Activated naive CD8-positive, alpha-beta T cell (primary cell): Measurements from ENCODE around the gene BAG1.
A peak's percentile ranks its signal among the peaks of the same experiment; 100 is the strongest.

Source experiments
- H3K27ac Mint-ChIP-seq: one replicate; pipeline ENCODE4 v1.8.0; 2021; ENCODE audit warnings: mixed read lengths
- H3K27me3 Mint-ChIP-seq: one replicate; pipeline ENCODE4 v1.8.0; 2021; ENCODE audit warnings: mixed read lengths
- H3K36me3 Mint-ChIP-seq: one replicate; pipeline ENCODE4 v1.8.0; 2021; ENCODE audit warnings: mixed read lengths
- H3K4me1 Mint-ChIP-seq: one replicate; pipeline ENCODE4 v1.8.0; 2021; ENCODE audit warnings: low read depth, mixed read lengths
- H3K4me3 Mint-ChIP-seq: one replicate; pipeline ENCODE4 v1.8.0; 2021; ENCODE audit warnings: mild to moderate bottlenecking, mixed read lengths
- H3K9me3 Mint-ChIP-seq: one replicate; pipeline ENCODE4 v1.8.0; 2021; ENCODE audit warnings: low read depth, mixed read lengths

BAG1 gene

GRCh38 chr9:33264473-33265177 lies at the start of gene BAG1, which contains the start of gene CHMP5:
Gene BAG1 (minus strand): TSS chr9:33264708.
Gene CHMP5 (plus strand): TSS chr9:33265049. CDS start chr9:33265079, 30 bp downstream.
- peaks cover 10% of the 10 kb centered on the region for H3K36me3 Mint-ChIP-seq
- H3K4me1 Mint-ChIP-seq, result peaks cover 51% of the 10 kb centered on the region

GRCh38 chr9:33311953-33312352 lies 47.4 kb upstream of the BAG1 start:
- H3K4me3 Mint-ChIP-seq, result no peak overlapping the region
- H3K9me3 Mint-ChIP-seq, result no peaks in the 10 kb centered on the region
- peaks cover 4% of the 10 kb centered on the region for H3K4me1 Mint-ChIP-seq
- H3K36me3 Mint-ChIP-seq, result peaks cover 8% of the 10 kb centered on the region
- H3K27me3 Mint-ChIP-seq, result no peaks in the 10 kb centered on the region
- H3K27ac Mint-ChIP-seq, result no peak overlapping the region

More at GRCh38 chr9:33264473-33265177, at the start of gene BAG1, which contains the start of gene CHMP5:
- Mint-ChIP-seq H3K27me3 (no peaks in the 10 kb centered on the region), H3K4me3 (peak within 1 kb of the TSS; percentile 95), H3K27ac (peak within 1 kb of the TSS; percentile 96), H3K9me3 (no peaks in the 10 kb centered on the region)

- Mint-ChIP-seq H3K4me3 (no peak overlapping the region), H3K27me3 (no peaks in the 10 kb centered on the region), H3K36me3 (peaks cover 8% of the 10 kb centered on the region), H3K27ac (peak overlapping the region; percentile 81), H3K4me1 (peaks cover 4% of the 10 kb centered on the region), H3K9me3 (no peaks in the 10 kb centered on the region)
Observed at GRCh38 chr9:33310748-33311147, 46.2 kb upstream of the BAG1 start.

GRCh38 chr9:33309903-33310302 lies 45.4 kb upstream of the BAG1 start:
- no peak overlapping the region for H3K27ac Mint-ChIP-seq
- peaks cover 5% of the 10 kb centered on the region for H3K36me3 Mint-ChIP-seq
- peaks cover 2% of the 10 kb centered on the region for H3K4me1 Mint-ChIP-seq
- no peak overlapping the region for H3K4me3 Mint-ChIP-seq
- no peaks in the 10 kb centered on the region for H3K27me3 Mint-ChIP-seq
- H3K9me3 Mint-ChIP-seq, result no peaks in the 10 kb centered on the region

GRCh38 chr9:33307067-33307466 lies 42.6 kb upstream of the BAG1 start:
- H3K4me1 Mint-ChIP-seq, result peaks cover 4% of the 10 kb centered on the region
- H3K4me3 Mint-ChIP-seq, result no peak overlapping the region
- no peak overlapping the region for H3K27ac Mint-ChIP-seq
- H3K27me3 Mint-ChIP-seq, result no peaks in the 10 kb centered on the region
- peaks cover 4% of the 10 kb centered on the region for H3K36me3 Mint-ChIP-seq
- H3K9me3 Mint-ChIP-seq, result no peaks in the 10 kb centered on the region

GRCh38 chr9:33306037-33306436 lies 41.5 kb upstream of the BAG1 start:
- peaks cover 7% of the 10 kb centered on the region for H3K4me1 Mint-ChIP-seq
- H3K36me3 Mint-ChIP-seq, result peaks cover 4% of the 10 kb centered on the region
- H3K27ac Mint-ChIP-seq, result no peak overlapping the region
- H3K27me3 Mint-ChIP-seq, result no peaks in the 10 kb centered on the region
- no peak overlapping the region for H3K4me3 Mint-ChIP-seq
- H3K9me3 Mint-ChIP-seq, result no peaks in the 10 kb centered on the region

- H3K27me3 Mint-ChIP-seq, result no peaks in the 10 kb centered on the region
- H3K36me3 Mint-ChIP-seq, result peaks cover 6% of the 10 kb centered on the region
- no peaks in the 10 kb centered on the region for H3K9me3 Mint-ChIP-seq
- no peak overlapping the region for H3K4me3 Mint-ChIP-seq
- no peak overlapping the region for H3K27ac Mint-ChIP-seq
- H3K4me1 Mint-ChIP-seq, result peaks cover 17% of the 10 kb centered on the region
Observed at GRCh38 chr9:33304362-33304761, 39.9 kb upstream of the BAG1 start.

GRCh38 chr9:33300546-33300945 lies 36.0 kb upstream of the BAG1 start:
- Mint-ChIP-seq H3K36me3 (peaks cover 24% of the 10 kb centered on the region), H3K4me3 (peak overlapping the region; percentile 46), H3K9me3 (no peaks in the 10 kb centered on the region), H3K27me3 (no peaks in the 10 kb centered on the region), H3K4me1 (peaks cover 54% of the 10 kb centered on the region), H3K27ac (no peak overlapping the region)

- peaks cover 32% of the 10 kb centered on the region for H3K36me3 Mint-ChIP-seq
- no peaks in the 10 kb centered on the region for H3K27me3 Mint-ChIP-seq
- peak overlapping the region; percentile 87 for H3K27ac Mint-ChIP-seq
- H3K4me3 Mint-ChIP-seq, result peak overlapping the region; percentile 74
- peaks cover 81% of the 10 kb centered on the region for H3K4me1 Mint-ChIP-seq
- H3K9me3 Mint-ChIP-seq, result no peaks in the 10 kb centered on the region
Observed at GRCh38 chr9:33297432-33297831, 32.9 kb upstream of the BAG1 start.

GRCh38 chr9:33295571-33295970 lies 31.1 kb upstream of the BAG1 start:
- H3K9me3 Mint-ChIP-seq, result no peaks in the 10 kb centered on the region
- H3K36me3 Mint-ChIP-seq, result peaks cover 37% of the 10 kb centered on the region
- H3K27me3 Mint-ChIP-seq, result no peaks in the 10 kb centered on the region
- H3K27ac Mint-ChIP-seq, result peak overlapping the region; percentile 46
- H3K4me3 Mint-ChIP-seq, result peak overlapping the region; percentile 40
- peaks cover 89% of the 10 kb centered on the region for H3K4me1 Mint-ChIP-seq

GRCh38 chr9:33294670-33295432 lies 30.3 kb upstream of the BAG1 start:
- Mint-ChIP-seq H3K27me3 (no peaks in the 10 kb centered on the region), H3K9me3 (no peaks in the 10 kb centered on the region), H3K36me3 (peaks cover 37% of the 10 kb centered on the region), H3K4me3 (peak overlapping the region; percentile 42), H3K27ac (peak overlapping the region; percentile 35), H3K4me1 (peaks cover 89% of the 10 kb centered on the region)

GRCh38 chr9:33293782-33294181 lies 29.3 kb upstream of the BAG1 start:
- peaks cover 35% of the 10 kb centered on the region for H3K36me3 Mint-ChIP-seq
- H3K4me1 Mint-ChIP-seq, result peaks cover 78% of the 10 kb centered on the region
- peak overlapping the region; percentile 95 for H3K4me3 Mint-ChIP-seq
- H3K9me3 Mint-ChIP-seq, result no peaks in the 10 kb centered on the region
- no peaks in the 10 kb centered on the region for H3K27me3 Mint-ChIP-seq
- peak overlapping the region; percentile 100 for H3K27ac Mint-ChIP-seq

GRCh38 chr9:33291901-33292300 lies 27.4 kb upstream of the BAG1 start:
- Mint-ChIP-seq H3K27ac (peak overlapping the region; percentile 100), H3K36me3 (peaks cover 22% of the 10 kb centered on the region), H3K4me1 (peaks cover 69% of the 10 kb centered on the region), H3K9me3 (no peaks in the 10 kb centered on the region), H3K4me3 (peak overlapping the region; percentile 95), H3K27me3 (no peaks in the 10 kb centered on the region)

- H3K4me1 Mint-ChIP-seq, result peaks cover 64% of the 10 kb centered on the region
Observed at GRCh38 chr9:33291031-33291397, 26.5 kb upstream of the BAG1 start.

GRCh38 chr9:33290247-33291030 lies 25.9 kb upstream of the BAG1 start, which contains the start of gene NFX1:
Gene NFX1 (plus strand): TSS chr9:33290516. CDS start chr9:33290573, 57 bp downstream.
- Mint-ChIP-seq H3K4me1 (peaks cover 60% of the 10 kb centered on the region), H3K9me3 (no peaks in the 10 kb centered on the region), H3K27me3 (no peaks in the 10 kb centered on the region), H3K36me3 (peaks cover 13% of the 10 kb centered on the region), H3K4me3 (peak within 1 kb of the TSS; percentile 95), H3K27ac (peak within 1 kb of the TSS; percentile 100)

More at GRCh38 chr9:33291031-33291397, 26.5 kb upstream of the BAG1 start:
- peaks cover 17% of the 10 kb centered on the region for H3K36me3 Mint-ChIP-seq
- peak overlapping the region; percentile 100 for H3K27ac Mint-ChIP-seq
- peak overlapping the region; percentile 95 for H3K4me3 Mint-ChIP-seq
- no peaks in the 10 kb centered on the region for H3K27me3 Mint-ChIP-seq
- H3K9me3 Mint-ChIP-seq, result no peaks in the 10 kb centered on the region
